GM18868 (cell line): ENCODE measurements around the gene CDH13.

Experiments used
- ATAC-seq: cut with Tn5 transposase; IDR thresholded peaks from one replicate; pipeline ENCODE4 v1.9.1; 2021; ENCODE audit warnings: mild to moderate bottlenecking, moderate library complexity; ENCODE audit not compliant: unreplicated experiment

Gene CDH13

GRCh38 chr16:83211711-83212110, 584.9 kb downstream of the CDH13 start:
- no peak for ATAC-seq

GRCh38 chr16:83212301-83212841, 585.6 kb downstream of the CDH13 start:
- ATAC-seq, result no peak

GRCh38 chr16:83214671-83215070, 587.9 kb downstream of the CDH13 start:
- no peak for ATAC-seq

GRCh38 chr16:83215406-83216001, 588.7 kb downstream of the CDH13 start:
- ATAC-seq, result no peak

- no peak for ATAC-seq
These were observed 592.5 kb downstream of the CDH13 start for GRCh38 chr16:83219285-83219684.

- ATAC-seq, result no peak
These were observed 593.3 kb downstream of the CDH13 start for GRCh38 chr16:83220066-83220465.

GRCh38 chr16:83224642-83225041, 597.9 kb downstream of the CDH13 start:
- no peak for ATAC-seq

- ATAC-seq, result no peak
These were observed 600.6 kb downstream of the CDH13 start for GRCh38 chr16:83227336-83227735.

GRCh38 chr16:83231729-83232128, 605.0 kb downstream of the CDH13 start:
- no peak for ATAC-seq

- ATAC-seq, result no peak
These were observed 606.4 kb downstream of the CDH13 start for GRCh38 chr16:83233153-83233552.

GRCh38 chr16:83238949-83239691, 612.4 kb downstream of the CDH13 start:
- no peak for ATAC-seq

- no peak for ATAC-seq
These were observed 617.3 kb downstream of the CDH13 start for GRCh38 chr16:83244057-83244456.

- no peak for ATAC-seq
These were observed 618.3 kb downstream of the CDH13 start for GRCh38 chr16:83245061-83245460.

GRCh38 chr16:83247767-83248372, 621.1 kb downstream of the CDH13 start:
- ATAC-seq, result no peak

- ATAC-seq, result no peak
These were observed 622.1 kb downstream of the CDH13 start for GRCh38 chr16:83248735-83249463.

GRCh38 chr16:83253521-83253920, 626.8 kb downstream of the CDH13 start:
- no peak for ATAC-seq

GRCh38 chr16:83258366-83258928, 631.7 kb downstream of the CDH13 start:
- no peak for ATAC-seq

- no peak for ATAC-seq
These were observed 640.2 kb downstream of the CDH13 start for GRCh38 chr16:83266848-83267553.

GRCh38 chr16:83268169-83268568, 641.4 kb downstream of the CDH13 start:
- no peak for ATAC-seq

GRCh38 chr16:83269048-83269447, 642.3 kb downstream of the CDH13 start:
- no peak for ATAC-seq
